Measurements from ENCODE around the gene BCDIN3D.

DNA sequence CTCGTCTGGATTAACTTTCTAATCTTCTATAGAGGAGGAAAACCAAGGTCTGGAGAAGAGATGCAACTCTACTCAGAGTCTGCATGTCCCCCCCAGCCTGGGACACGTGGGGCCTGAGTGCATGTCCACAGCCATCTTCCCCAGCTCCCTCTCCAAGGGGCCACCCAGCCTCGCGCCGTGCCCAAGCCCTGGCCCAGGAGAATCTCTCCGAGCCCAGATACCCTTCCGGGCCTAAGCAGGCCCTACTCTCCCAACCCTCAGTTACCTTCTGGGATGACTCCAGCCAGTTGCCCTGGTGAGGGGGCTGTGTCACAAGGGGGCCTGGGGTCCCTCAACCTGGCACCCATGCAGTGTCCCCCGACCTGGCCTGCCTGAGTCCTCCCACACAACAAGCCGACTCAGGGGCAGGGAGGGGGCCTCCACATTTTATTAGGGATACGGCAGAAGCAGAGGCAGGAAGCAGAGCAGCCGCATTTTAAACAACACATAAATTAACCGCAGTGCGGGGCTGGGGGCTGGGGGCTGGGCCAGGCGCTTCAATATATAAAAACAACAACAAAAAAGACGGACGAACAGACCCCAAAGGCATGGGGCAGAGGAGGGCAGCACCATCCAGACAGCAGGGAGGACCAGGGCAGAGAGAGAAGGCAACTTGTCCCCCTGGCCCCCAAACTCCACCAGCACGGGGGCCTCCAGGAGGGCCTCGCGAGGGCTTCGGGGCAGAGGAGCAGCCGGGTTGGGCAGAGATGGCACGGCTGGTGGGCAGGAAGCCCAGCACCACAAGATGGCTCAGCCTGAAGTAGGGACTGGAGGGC lies 52.0 kb downstream of the BCDIN3D start:
- TF ChIP-seq POLR2AphosphoS5 (IDR thresholded peaks at IDR 0.05) = no peak
- TF ChIP-seq, protein P1, sequence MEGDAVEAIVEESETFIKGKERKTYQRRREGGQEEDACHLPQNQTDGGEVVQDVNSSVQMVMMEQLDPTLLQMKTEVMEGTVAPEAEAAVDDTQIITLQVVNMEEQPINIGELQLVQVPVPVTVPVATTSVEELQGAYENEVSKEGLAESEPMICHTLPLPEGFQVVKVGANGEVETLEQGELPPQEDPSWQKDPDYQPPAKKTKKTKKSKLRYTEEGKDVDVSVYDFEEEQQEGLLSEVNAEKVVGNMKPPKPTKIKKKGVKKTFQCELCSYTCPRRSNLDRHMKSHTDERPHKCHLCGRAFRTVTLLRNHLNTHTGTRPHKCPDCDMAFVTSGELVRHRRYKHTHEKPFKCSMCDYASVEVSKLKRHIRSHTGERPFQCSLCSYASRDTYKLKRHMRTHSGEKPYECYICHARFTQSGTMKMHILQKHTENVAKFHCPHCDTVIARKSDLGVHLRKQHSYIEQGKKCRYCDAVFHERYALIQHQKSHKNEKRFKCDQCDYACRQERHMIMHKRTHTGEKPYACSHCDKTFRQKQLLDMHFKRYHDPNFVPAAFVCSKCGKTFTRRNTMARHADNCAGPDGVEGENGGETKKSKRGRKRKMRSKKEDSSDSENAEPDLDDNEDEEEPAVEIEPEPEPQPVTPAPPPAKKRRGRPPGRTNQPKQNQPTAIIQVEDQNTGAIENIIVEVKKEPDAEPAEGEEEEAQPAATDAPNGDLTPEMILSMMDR (IDR thresholded peaks at IDR 0.05) = no peak
- no peak for TF ChIP-seq EP300 (IDR thresholded peaks at IDR 0.05)
- no peak for TF ChIP-seq POLR2A (IDR thresholded peaks at IDR 0.05)

Data from sigmoid colon (tissue), 4 donors.